G401 (cell line): ENCODE measurements around the gene VPS9D1. TPM values are rescaled to one million over a fixed set of nuclear protein-coding genes. Genes with fewer than 3 reads are reported as not detected.

ENCODE experiments used
- DNase-seq: peaks from one replicate; pipeline ENCODE4 v3.0.0-alpha.2; 2015; ENCODE audit warnings: low spot score
- in situ Hi-C: cut with HindIII; loops from 2 replicates; pipeline ENCODE4 v1.10.0; 2016; ENCODE audit warnings: low sequenced_read_pairs, mixed read lengths
- total RNA-seq: library from RNA; depleted of rRNA; stranded (reverse); fragments of >200 nt; shearing (Covaris generic); gene quantifications from 2 replicates; pipeline ENCODE4 v1.2.3, GENCODE V29; 2014

VPS9D1 gene
- total RNA-seq, 1 experiment from 2014 or later = 7.6 TPM

- in situ Hi-C loops = no loop called here
These were observed 15.9 kb upstream of the VPS9D1 start for GRCh38 chr16:89736554-89736953.

DNA sequence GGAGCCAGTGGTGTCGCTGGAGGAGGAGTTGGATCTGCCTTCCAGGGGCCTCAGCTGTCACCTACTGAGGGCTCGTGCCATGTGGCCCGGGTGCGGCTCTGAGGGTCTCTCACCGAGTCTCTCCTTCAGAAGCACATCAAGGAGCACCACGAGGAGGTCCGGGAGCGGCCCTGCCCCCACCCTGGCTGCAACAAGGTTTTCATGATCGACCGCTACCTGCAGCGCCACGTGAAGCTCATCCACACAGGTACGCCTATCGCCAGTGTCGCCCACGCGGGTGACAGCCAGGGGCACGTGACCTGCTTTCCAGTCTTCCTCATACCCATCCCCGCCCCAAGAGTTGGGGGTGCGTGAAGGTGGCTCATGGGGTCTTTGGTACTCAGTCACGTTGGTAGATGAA is 13.1 kb upstream of the VPS9D1 start:
- in situ Hi-C loops = no loop called here
- DNase-seq = no peak

More at GRCh38 chr16:89736554-89736953, 15.9 kb upstream of the VPS9D1 start:
- no peak for DNase-seq

DNA sequence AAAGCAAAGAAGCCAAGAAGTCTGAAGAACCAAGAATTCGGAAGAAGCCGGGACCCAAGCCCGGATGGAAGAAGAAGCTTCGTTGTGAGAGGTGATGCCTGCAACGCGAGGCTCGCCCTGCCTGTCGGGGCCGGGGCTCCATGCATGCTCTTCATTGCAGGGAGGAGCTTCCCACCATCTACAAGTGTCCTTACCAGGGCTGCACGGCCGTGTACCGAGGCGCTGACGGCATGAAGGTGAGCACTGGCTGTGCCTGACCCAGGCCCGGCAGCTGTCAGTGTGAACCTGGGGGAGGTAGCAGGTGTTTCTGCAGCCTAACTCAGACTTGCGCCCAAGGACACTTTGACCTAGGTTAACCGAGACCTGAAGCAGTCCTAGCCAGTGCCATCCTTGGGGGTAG is 12.6 kb upstream of the VPS9D1 start:
- in situ Hi-C loops = no loop called here
- no peak for DNase-seq

GRCh38 chr16:89732918-89733242 is 12.2 kb upstream of the VPS9D1 start:
- in situ Hi-C loops = no loop called here
- no peak for DNase-seq

- in situ Hi-C loops = no loop called here
- DNase-seq = no peak
These were observed 11.6 kb upstream of the VPS9D1 start for GRCh38 chr16:89732142-89732917.

GRCh38 chr16:89730610-89731234 is 10.0 kb upstream of the VPS9D1 start:
- no peak for DNase-seq
- in situ Hi-C loops = no loop called here

GRCh38 chr16:89729863-89730593 is 9.3 kb upstream of the VPS9D1 start:
- in situ Hi-C loops = no loop called here
- DNase-seq = no peak

GRCh38 chr16:89729293-89729692 is 8.6 kb upstream of the VPS9D1 start:
- DNase-seq = no peak
- in situ Hi-C loops = no loop called here

DNA sequence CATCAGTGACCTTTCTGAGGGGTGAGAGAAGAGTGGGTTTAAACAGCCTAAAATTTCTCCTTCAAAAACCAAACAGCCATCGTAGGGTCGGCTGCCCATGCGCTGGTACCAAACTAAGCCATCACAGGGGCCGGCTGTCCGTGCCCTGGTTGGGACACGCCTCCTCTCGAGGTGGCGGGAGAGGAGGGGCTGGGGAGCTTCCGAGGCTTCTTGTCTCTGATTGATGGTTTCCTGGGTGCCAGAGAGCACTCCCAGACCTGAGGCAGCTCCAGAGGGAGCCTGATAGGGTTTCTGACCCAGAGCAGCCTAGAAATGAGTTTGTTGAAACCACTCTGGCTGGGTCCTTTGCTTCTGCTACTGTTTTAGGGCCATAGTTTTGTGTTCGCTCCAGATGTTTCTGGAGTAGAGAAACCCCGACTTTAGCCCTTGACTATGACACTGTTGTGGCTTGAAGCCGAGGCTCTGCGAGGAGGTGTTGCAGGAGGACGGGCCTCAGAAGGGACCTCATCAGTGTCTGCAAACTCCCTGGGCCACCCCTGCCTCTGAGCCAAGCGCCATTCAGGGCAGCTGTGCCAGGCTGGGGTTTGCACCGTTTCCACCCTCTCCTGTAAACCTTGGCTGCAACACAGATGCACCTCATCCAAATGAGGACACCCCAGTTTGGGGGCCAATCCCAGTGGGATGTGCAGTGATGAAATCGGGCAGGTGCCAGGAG is 6.9 kb upstream of the VPS9D1 start:
- in situ Hi-C loops = no loop called here
- DNase-seq = no peak

GRCh38 chr16:89723279-89724250 is 2.9 kb upstream of the VPS9D1 start:
- DNase-seq = peak; percentile 34
- in situ Hi-C loops = no loop called here

- no peak for DNase-seq
- in situ Hi-C loops = no loop called here
These were observed 1.9 kb upstream of the VPS9D1 start for GRCh38 chr16:89722392-89723278.

DNA sequence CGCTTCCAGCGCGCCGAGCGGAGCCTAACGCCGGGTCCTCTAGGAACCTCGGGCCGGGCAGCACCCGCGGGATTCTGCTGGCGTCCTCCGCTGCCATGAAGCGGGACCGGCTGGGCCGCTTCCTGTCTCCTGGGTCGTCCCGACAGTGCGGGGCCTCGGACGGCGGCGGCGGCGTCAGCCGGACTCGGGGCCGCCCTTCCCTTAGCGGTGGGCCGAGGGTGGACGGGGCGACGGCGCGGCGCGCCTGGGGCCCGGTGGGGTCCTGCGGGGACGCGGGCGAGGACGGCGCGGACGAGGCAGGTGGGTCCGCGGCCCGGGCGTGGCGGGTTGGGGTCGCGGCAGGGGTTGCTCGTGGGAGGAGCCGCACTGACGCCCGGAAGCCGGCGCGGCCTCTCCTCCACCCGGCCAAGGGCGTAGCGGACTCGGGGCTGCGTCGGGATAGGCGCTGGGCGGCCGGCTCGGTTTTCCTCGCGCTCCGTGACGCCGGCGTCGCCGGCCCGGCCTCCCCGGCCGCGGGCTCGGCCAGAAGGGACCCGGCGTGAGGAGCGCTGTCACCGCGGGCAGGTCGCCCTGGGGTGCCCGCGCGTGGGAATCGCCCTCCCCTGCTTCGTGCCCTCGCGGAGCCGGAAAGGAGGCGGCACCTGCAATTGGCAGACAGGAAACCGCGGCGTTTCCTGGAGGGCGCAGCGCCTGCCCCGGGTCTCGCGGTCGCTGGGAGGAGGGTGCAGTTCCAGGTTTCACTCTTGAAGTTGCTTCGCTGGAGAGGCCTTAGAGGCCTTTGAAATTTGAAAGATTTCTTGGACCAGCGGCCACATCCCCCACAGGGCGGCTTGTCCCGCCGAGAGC is 1.1 kb upstream of the VPS9D1 start:
- no peak for DNase-seq
- in situ Hi-C loops = no loop called here

DNA sequence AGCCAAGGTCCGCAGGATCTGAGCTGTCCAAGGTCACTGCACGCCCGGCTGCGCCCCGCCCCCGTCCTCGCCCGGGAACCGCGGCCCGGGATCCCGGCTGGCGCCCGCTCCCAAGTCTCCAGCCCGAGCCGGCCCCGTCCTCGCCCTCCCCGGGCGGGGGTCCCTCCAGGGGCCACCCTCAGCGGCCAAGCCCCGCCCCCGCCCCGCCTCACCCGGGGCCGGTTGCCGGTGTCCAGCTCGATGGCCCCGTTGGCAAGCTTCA is 216 bp downstream of the VPS9D1 start:
- in situ Hi-C loops = no loop called here
- no peak for DNase-seq

GRCh38 chr16:89717688-89718505 is 2.8 kb downstream of the VPS9D1 start:
- in situ Hi-C loops = no loop called here
- no peak for DNase-seq

GRCh38 chr16:89716916-89717687 is 3.6 kb downstream of the VPS9D1 start:
- no peak for DNase-seq
- in situ Hi-C loops = no loop called here

DNA sequence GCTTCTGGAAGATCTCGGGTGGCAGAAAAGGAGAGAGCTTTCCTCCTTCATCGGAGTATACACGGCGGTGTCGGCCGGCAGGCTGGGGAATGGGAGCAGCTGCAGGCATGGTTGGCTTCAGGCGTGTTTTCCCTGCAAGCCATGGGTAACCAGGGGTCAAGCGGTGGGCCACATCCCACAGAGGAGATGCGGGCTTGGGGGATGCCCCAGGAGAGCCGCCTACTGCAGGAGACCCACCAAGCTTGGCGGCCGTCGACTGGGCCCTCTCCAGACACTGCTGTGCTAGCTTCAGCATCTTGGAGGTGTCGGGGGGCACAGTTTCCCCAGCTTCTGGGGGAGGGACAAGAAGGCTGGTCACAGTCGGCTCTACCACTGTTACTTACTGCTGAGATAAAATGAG is 4.2 kb downstream of the VPS9D1 start:
- in situ Hi-C loops = no loop called here
- no peak for DNase-seq
